Measurements from ENCODE around the gene DGUOK.

DGUOK gene

DNA sequence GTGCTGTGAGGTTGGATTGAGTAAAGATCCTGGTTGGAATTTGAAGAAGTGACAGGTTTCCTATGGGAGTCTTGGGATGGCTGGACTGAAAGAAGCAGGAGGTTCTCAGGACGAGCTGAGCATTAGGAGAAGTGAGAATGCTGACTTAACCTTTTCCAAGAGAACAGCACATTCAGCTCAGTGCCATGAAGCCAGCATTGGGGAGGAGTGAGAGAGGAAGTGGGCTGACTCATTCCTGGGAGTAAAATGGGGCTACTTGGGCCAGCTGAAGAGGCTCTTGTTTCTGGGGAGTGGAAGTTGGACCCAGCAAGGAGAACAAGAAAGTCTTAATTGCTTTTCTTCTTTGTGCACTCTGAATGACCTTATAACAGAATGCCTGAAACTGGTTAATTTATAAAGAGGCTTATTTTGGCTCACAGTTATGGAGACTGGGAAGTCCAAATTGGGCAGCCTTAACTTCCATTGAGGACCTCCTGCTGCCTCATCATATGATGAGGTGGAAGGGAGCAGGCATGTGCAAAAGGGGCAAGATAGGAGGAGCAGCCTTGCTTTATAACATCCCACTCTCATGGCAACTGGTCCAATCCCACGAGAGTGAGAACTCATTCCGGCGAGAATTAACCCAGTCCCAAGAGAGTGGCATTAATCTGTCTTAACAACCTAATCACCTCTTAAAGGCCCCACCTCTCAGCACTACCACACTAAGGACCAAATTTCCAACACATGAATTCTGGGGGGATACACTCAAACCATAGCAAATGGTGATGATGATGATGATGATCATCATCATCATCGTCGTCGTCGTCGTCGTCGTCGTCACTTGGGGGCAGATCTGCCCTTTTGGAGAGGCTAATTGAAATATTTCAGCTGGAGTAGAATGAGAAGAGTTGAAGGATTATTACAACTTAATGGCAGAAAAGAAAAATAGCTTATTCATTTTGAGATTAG is 26.1 kb downstream of the DGUOK start:
- no peak for DNase-seq (ENCODE audit: low spot score)

DNA sequence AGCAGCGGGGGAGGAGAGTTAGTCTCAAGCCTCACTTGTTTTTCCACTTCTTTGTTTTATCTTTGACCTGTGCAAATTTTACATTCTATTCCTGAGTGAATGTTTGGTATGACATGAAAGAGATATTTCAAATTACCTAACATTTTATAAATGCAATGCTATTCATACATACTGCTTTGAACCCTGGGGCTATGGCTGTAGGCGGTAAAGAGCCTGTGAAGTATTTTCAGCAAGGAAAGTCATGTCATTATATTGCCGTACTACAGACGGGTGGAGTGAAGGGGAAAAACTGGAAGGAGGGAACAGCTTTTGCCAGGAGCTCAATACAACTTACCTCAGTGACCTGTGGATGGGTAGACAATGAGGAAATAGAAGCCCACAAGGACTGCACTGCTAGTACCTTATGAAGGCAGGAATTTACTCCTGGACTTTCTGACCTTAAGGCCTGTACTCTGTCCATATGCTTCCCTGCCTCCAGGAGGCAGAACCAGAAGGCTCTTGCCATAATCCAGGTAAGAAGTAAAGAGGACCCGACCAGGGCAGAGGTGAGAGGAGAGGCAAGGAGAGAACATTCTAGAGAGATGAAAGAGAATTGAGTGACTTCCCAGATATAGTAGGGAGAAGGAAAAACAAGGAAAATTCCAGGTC is 29.7 kb downstream of the DGUOK start:
- no peak for DNase-seq (ENCODE audit: low spot score)

DNA sequence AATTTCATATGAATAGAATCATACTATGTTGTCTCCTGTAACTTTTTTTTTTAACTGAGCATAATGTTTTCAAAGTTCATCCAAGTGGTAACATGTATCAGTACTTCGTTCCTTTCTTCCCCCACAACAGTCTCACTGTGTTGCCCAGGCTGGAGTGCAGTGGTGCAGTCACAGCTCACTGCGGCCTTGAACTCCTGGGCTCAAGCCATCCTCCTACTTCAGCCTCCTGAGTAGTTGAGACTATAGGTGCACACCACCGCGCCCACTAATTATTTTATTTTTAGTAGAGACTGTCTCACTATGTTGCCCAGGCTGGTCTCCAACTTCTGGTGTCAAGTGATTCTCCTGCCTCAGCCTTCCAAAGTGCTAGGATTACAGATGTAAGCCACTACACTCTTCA is 34.6 kb downstream of the DGUOK start:
- no peak for DNase-seq (ENCODE audit: low spot score)

DNA sequence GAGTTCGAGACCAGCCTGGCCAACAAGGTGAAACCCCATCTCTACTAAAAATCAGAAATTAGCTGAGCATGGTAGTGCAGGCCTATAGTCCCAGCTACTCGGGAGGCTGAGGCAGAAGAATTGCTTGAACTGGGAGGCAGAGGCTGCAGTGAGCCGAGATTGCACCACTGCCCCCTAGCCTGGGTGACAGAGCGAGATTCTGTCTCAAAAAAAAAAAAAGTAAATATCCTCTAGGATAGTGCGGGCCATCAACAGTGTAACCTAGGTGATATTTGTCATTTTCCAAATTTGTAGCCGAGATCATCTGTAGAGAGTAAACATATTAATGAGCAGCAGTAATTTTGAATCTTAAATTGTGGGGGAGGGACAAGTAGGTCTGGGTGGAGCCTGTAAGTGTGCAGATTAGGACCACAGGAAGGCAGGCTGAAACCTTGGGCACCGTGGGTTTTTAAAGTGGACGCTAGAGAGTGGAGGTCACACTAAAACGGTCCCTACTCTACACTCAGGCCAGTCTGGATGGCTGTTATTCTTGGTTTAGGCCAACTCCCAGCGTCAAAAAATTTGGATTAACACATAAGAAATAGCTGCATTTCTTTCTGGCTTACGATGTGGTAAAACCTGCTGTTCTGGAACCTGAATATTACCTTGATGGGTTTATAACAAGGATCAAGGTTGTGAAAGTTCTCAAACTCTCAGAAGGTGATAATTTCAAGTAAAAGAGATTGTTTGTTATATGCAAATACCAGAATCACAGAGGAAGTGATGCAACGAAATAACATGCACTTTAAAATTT is 35.3 kb downstream of the DGUOK start:
- no peak for DNase-seq (ENCODE audit: low spot score)

DNA sequence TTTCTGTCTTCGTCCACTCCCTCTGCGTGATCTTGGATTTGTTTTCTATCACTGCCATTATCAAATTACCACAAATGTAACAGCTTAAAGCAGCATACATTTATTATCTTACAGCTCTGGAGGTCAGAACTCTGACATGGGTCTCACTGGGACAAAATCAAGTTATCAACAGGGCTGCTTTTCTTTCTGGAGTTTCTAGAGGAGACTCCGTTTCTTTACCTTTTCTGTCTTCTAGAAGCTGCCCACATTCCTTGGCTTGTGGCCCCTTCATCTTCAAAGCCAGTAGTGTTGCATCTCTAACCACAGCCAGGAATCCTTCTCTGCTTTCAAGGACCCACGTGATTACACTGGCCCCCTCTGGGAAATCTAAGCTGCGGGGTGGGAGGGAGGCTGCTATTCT is 36.1 kb downstream of the DGUOK start:
- DNase-seq (ENCODE audit: low spot score), result no peak

DNA sequence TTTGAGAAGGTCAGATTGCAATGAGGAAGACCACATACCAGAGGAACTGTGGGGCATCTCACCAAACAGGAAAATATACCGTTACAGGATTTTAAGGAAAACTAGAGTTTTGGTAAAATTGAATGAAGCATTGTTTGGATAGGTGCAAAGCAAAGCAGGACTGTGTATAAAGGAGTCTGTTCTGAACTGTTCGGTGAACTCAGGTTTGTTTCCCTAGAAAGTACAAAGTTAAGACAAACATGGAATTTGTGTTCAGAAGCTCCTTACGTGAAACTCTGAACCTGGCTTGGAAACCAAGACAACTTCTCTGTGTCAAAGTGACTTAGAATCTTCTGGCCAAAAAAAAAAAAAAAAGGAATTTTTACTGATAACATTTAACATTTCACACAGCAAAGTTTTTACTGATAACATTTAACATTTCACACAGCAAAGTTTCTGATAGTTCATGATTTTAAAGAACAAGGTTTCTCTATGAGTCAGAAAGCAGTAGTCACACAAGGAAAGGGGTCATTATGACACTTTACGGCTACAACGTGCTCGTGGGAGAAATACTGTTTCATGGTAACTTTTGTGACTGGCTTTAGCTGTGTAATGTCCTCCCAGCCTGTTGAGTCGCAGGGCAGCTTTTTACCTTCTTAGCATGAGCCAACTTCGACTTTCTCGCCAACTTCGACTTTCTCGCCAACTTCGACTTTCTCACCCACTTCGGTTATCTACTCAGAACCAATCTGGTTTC is 36.9 kb downstream of the DGUOK start:
- no peak for DNase-seq (ENCODE audit: low spot score)

DNA sequence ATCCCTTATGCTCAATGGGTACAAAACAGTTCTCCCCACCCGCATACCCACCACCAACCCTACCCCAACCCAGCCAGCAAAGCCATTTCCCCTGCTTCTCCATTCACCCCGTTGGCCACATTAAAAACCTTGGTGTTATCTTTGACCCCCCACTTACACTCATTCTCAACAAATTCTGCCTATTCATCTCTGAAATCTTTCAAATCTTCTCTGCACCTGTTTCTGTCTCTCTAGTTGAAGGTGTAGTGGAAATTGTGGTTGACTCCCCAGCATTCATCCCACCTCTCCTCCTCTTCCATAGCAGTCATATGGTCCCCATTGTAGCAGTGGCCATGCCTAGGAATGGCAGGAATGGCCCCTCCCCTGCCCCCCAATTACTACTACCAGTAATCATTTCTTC is 37.5 kb downstream of the DGUOK start:
- no peak for DNase-seq (ENCODE audit: low spot score)

DNA sequence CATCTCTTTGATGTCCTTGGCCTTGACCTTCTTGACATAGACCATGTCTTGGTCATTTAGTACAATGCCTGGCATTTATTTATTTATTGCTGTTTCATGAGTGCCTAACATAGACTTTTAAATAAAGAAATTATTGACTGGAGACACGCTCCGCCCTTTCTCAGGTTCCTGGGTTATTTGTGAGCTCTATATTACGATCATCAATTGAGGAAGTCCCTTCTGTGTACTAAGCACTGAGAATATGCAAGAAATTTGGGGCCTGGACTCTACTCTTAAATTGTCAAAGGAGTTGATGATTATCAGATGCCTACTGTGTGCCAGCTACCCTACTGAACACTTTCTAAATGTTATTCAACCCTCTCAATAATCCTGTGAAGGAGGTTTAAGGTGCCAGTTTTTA is 38.4 kb downstream of the DGUOK start:
- no peak for DNase-seq (ENCODE audit: low spot score)

DNA sequence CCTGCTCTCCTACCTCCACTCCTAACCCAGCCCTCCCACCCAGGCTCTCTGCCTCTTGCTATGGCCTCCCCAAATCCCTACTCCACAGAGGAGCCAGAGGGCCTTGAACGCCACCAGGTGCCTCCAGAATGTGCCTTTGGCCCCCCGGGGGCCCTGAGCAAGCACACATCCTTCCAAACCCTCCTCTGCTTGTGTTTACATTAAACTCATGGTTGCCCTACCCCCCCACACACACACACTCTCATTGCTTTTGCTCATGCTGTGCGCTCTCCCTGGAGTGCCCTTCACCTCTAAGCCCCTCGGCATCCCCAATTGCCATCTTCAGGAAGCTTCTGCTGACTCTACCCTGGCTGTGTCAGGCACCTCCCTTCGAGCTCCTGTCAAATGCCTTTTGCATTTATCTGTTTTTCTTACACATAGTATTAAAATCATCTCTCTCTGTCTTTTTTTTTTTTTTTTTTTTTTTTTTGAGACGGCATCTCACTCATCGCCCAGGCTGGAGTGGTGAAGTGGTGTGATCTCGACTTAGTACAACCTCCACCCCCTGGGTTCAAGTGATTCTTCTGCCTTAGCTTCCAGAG is 41.8 kb downstream of the DGUOK start:
- no peak for DNase-seq (ENCODE audit: low spot score)

DNA sequence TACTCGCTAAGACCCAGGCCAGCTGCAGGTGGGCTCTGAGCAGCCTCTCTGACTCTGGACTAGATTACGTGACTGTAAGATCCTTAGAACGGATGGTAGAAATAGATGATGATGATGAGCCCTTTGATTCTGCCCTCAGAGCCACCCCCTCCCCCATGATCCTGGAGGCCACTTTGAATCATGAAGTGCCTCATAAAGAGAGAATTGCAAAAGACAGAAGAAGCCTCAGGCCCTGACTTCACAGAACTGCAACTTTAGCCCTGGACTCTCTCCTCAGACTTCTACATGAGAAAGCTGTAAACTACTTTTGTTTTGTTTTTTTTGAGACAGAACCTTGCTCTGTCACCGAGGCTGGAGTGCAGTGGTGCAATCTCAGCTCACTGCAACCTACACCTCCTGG is 42.7 kb downstream of the DGUOK start:
- no peak for DNase-seq (ENCODE audit: low spot score)

DNA sequence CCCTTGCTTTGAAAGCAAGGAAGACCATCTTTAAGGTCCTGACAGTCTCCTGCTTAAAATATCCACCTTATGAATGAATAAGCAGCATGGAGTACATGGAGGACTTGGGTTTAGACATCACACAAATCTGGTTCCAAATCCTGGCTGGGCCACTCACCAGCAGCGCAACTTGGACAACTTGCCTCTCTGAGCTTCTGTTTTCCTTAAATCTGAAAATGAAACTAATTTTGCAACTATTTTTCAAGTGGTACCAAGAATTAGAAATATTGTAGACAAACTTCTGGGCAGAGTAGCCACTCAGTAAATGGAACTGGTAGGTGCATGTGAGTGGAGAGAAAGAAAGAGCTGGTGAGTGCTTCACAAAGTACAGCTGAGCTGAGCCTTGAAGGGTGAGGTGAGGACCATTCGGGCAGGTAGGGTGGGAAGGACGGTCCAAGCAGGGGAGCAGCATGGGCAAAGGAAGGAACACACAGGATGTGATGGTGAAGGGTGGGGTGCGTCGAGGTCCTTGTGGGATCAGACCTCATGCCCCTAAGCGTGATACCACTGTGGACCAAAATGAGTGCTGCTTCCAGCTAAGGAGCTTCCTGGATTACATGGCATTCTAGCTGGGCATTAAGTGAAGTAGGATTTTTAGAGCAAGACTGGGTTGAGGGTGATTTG is 43.6 kb downstream of the DGUOK start:
- no peak for DNase-seq (ENCODE audit: low spot score)

DNA sequence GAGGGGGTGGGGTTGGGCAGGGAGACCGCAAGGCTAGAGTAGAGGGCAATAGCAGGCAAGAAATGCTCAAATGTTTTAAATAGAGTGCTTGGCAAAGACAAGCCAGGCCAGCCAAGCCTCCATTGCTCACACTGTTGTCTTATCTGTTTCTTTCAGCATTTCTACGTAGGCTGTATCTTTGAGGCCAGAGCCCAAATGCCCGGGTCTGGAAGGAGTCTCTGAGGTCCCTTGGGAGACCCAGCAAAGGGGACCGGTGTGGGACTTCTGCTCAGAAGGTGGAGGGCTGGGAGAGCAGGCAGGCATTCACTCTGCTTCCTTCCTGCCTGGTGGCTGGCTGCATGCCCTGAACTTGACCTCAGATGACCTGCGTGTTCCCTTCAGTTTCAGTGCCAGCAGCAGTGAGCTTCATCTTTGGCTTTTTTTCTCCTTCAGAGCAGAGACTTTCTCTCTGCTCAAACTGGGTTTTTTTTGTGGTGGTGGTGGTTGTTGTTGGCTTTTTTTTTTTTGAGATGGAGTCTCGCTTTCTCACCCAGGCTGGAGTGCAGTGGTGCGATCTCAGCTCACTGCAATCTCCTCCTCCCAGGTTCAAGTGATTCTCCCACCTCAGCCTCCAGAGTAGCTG is 44.3 kb downstream of the DGUOK start:
- peak; percentile 75 for DNase-seq (ENCODE audit: low spot score)

DNA sequence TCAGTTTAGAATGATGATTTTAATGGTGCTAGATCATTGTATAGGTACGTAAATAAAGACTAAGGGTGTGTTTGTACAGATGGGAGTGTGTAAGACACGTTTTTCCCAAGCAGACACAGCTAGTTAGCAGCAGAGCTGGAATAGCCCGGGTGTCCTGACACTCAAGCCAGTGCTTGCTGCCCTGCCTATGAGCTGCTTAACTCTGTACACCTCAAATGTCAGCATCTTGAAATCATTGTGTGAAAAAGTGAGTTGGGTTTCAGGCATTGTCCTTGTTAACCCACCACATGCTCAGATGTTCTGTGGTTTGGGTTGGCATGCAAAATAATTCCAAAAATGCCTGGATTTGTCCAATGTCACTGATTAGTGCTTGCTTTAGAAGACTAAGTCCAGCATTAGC is 45.0 kb downstream of the DGUOK start:
- no peak for DNase-seq (ENCODE audit: low spot score)

DNA sequence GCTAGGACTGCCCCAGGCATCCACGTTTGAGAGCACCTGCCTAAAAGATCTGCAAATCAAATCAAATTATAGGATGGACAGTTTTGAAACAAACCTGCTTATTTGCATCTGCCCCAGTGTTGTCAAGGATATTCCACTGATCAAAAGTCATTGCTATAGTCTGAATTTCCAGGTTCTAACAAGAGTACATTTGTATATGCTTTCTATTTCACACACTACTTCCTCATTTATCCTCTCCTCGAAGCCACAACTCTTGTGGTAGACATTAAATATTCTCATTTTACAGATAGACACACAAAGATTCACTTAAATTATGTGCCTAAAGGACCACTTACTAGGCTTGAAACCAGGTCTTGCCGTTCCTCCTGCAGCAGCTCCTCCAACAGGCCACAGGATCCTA is 46.2 kb downstream of the DGUOK start:
- peak; percentile 50 for DNase-seq (ENCODE audit: low spot score)

DNA sequence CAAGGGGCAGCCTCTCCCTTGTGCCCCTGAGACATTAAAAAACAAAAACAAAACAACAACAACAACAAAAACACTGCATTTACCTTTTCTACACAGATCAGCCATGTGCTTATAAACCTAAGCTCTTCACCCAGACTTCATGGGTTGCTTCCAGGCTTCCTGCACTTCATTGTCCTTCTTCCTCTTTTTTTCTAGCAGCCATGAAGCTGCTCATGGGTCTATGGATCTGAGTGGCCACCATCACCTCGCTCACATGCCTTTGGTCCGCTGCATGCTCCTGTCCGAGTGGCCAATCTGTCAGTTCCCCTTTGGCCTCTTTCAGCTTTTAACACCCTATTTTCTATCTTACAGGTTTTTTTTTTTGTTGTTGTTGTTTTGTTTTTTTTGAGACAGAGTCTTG is 49.1 kb downstream of the DGUOK start:
- DNase-seq (ENCODE audit: low spot score), result no peak

DNA sequence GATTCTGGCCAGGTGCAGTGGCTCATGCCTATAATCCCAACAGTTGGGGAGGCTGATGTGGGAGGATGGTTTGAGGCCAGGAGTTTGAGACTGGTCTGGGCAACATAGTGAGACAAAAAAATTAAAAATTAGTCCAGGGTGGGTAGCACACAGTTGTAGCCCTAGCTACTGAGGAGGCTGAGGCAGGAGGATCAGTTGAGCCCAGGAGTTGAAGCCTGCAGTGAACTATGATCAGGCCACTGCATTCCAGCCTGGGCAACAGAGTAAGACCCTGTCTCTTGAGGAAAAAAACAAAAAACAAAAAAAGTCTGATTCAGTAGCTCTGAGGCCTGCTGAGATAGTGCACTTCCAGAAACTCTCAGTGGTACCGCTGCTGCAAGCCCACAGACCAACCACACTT is 50.1 kb downstream of the DGUOK start:
- no peak for DNase-seq (ENCODE audit: low spot score)

DNA sequence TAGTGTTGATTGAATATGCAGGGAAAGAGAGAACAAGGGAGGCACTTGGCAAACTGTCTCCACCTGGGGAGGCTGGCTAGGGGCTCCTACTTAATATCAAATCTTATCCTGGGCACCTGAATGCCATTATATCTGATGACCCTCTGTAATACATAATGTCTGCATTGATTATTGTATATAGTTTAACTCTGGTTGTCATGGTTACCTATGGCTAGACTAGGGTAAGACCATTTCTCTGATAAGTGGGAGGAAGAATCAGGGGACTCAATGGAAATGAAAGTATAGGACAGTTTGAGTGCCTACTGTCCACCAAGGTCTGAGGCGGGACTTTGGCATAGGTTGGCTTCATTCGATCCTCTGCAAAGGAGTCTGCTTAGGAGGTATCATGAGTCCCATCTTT is 50.8 kb downstream of the DGUOK start:
- no peak for DNase-seq (ENCODE audit: low spot score)

DNA sequence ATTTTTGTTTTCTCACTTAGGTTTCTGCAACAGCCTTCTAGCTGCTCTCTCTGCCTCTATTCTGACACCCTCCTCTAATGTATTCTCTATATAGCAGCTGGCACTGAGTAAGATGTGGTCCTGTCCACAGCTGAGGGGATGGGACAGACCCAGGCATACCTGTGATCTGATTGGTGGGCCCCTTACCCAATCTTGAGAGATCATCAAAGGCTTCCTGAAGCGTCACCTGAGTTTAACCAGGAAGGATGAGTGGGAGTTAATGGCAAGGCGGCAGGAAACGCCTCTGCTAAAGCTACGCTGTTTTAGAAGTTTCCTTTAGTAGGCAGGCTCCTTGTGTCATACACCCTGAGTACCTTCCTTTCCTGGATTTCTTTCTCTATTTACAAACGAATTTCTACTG is 52.3 kb downstream of the DGUOK start:
- no peak for DNase-seq (ENCODE audit: low spot score)

DNA sequence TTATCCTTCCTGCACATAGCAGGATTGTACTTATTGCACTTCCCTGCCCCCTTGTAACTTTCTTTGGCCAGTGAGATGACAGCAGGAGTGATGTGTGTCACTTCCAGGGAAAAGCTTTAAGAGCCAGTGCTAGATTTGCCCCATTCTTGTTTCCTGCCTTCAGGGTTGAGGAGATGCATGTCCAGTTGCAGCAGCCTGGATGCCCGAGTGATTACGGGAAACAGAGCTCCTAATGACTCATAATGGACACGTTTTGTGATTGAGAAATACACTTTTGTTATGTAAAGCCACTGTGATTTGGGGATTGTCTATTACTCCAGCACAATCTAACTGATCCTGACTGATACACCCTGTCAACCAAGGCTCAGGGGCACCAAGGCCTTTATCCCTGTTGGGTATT is 53.0 kb downstream of the DGUOK start:
- no peak for DNase-seq (ENCODE audit: low spot score)

DNA sequence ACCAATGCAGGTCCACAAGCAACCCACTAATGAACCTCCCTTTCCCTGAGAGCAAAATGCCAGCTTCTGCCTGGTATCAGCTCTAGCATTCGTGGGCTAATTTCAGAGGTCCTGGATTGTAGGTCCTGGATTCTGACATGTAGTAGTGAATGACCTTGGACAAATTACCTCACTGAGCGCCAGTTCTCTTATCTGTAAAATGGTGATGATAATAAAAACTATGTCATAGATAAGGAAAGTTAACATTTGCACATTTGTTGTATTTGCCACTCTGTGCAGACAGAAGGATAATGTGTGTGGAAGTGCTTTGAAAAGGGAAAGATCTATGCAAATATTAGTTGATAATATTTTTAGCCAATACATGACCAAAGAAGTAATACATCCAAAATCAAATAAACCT is 53.9 kb downstream of the DGUOK start:
- DNase-seq (ENCODE audit: low spot score), result no peak

Measured in NAMALWA (cell line).